Hematopoietic multipotent progenitor cell treated with erythropoietin and hydrocortisone succinate and interleukin-3 and kit ligand, for 6 days (in vitro differentiated cells): ENCODE data around the gene SULT4A1.

ENCODE experiments used
- DNase-seq: peaks from one replicate; pipeline ENCODE4 v3.0.0-alpha.2; 2015

The SULT4A1 gene

GRCh38 chr22:43796567-43796966 lies 65.7 kb downstream of the SULT4A1 start:
- DNase-seq, result peak; percentile 10

GRCh38 chr22:43795320-43795719 lies 67.0 kb downstream of the SULT4A1 start:
- no peak for DNase-seq

- no peak for DNase-seq
These were observed 69.4 kb downstream of the SULT4A1 start for GRCh38 chr22:43792905-43793304.

GRCh38 chr22:43789452-43789851 lies 72.9 kb downstream of the SULT4A1 start:
- DNase-seq, result no peak

GRCh38 chr22:43783777-43784176 lies 78.5 kb downstream of the SULT4A1 start:
- DNase-seq, result no peak

- DNase-seq, result no peak
These were observed 79.9 kb downstream of the SULT4A1 start for GRCh38 chr22:43782448-43782847.

GRCh38 chr22:43777286-43777685 lies 85.0 kb downstream of the SULT4A1 start:
- DNase-seq, result no peak

- DNase-seq, result no peak
These were observed 86.1 kb downstream of the SULT4A1 start for GRCh38 chr22:43776081-43776670.
